Spinal cord (tissue), 10 donors: ENCODE results near the gene VRK3. TPM values are rescaled to one million over a fixed set of nuclear protein-coding genes. Genes with fewer than 3 reads are reported as not detected.
"Not testable (repeated sequence)": the region's sequence is repeated elsewhere in the genome, so short reads cannot be mapped to it uniquely, and the experiment has no call there.

Experiments used
- DNase-seq, 6 donors: peaks; one replicate each; pipeline versions ENCODE4 v3.0.0 to v3.0.0-alpha.2; 2013 to 2015; ENCODE audit warnings: low spot score in 6 of 6, low read depth in 4 of 6
- H3K27ac ChIP-seq: one replicate; pipeline ENCODE4 v1.5.1; 2013; ENCODE audit warnings: low read depth, low read length, control low read depth
- H3K27me3 ChIP-seq: one replicate; pipeline ENCODE4 v1.6.1; 2013; ENCODE audit warnings: low read length; ENCODE audit not compliant: control insufficient read depth, insufficient read depth
- H3K36me3 ChIP-seq: one replicate; pipeline ENCODE4 v1.6.1; 2013; ENCODE audit warnings: low read length; ENCODE audit not compliant: control insufficient read depth, insufficient read depth
- H3K4me1 ChIP-seq: one replicate; pipeline ENCODE4 v1.6.1; 2013; ENCODE audit warnings: low read length; ENCODE audit not compliant: control insufficient read depth, insufficient read depth
- H3K4me3 ChIP-seq: one replicate; pipeline ENCODE4 v1.5.1; 2013; ENCODE audit warnings: low read depth, low read length, control low read depth
- H3K9me3 ChIP-seq: one replicate; pipeline ENCODE4 v1.6.1; 2013; ENCODE audit warnings: low read length; ENCODE audit not compliant: control insufficient read depth, insufficient read depth
- WGBS: methylation state at CpG from one replicate; pipeline ENCODE4 v1.1.5; 2013; ENCODE audit warnings: missing lambda C conversion rate; ENCODE audit not compliant: insufficient coverage; 5-methylcytosine and 5-hydroxymethylcytosine counted together
- polyA plus RNA-seq, 2 donors: library from polyadenylated mRNA; unstranded; fragments of 120-200 nt; gene quantifications; one replicate each; pipeline ENCODE4 v1.2.1, GENCODE V29; 2013; ENCODE audit not compliant: insufficient read length in 2 of 2
- total RNA-seq, 2 donors: library from RNA; depleted of rRNA in 1 of 2; stranded (reverse); fragments of 120-200 nt in 1 of 2; fragments of >200 nt in 1 of 2; gene quantifications; one replicate each; pipeline versions ENCODE4 v1.2.3 to v1.2.4, GENCODE V29; 2013 to 2014
- donor health status: healthy.

The VRK3 gene
- total and polyA plus RNA-seq, 4 donors: 18.9 to 58.3 (median 45.0) TPM

DNA sequence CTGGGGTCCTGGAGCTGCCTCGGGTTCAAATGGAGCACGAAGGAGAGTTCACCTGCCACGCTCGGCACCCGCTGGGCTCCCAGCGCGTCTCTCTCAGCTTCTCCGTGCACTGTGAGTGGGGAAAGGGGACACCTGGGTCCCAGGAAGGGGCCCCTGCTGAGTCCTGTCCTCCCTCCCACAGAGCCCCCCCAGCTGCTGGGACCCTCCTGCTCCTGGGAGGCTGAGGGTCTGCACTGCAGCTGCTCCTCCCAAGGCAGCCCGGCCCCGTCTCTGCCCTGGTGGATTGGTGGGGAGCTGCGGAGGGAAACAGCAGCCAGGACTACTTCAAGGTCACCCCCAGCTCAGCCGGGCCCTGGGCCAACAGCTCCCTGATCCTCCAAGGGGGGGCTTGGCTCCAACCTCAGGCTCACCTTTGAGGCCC is 53.2 kb downstream of the VRK3 start:
- H3K4me3 ChIP-seq: no peak overlapping the region
- peaks cover 2% of the 10 kb centered on the region for H3K27me3 ChIP-seq
- no peaks in the 10 kb centered on the region for H3K9me3 ChIP-seq
- H3K36me3 ChIP-seq: peaks cover 23% of the 10 kb centered on the region
- DNase-seq: no peak
- no peak overlapping the region for H3K27ac ChIP-seq
- H3K4me1 ChIP-seq: no peaks in the 10 kb centered on the region
- WGBS: 61% methylated on average over 10 of the region's 12 CpGs

DNA sequence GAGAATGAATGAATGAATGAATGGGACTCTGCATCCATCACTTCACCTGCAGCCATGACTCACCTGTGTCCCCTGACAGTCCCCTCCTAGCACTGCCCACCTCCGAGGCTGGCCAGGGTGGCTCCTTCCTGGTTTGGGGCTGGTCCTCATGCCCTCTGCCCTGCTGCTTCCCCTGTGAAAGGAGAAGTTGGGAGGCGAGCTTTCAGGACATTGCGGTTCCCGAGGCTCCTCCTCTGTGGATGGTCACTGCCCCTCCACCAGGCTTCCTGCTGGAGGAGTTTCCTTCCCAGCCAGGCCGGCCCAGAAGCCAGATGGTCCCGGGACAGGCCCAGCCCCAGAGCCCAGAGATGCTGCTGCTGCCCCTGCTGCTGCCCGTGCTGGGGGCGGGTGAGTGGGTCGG is 55.8 kb downstream of the VRK3 start:
- not testable (repeated sequence) for H3K27ac ChIP-seq, H3K27me3 ChIP-seq
- no CpG with 5 or more reads among the region's 9 CpGs for WGBS

DNA sequence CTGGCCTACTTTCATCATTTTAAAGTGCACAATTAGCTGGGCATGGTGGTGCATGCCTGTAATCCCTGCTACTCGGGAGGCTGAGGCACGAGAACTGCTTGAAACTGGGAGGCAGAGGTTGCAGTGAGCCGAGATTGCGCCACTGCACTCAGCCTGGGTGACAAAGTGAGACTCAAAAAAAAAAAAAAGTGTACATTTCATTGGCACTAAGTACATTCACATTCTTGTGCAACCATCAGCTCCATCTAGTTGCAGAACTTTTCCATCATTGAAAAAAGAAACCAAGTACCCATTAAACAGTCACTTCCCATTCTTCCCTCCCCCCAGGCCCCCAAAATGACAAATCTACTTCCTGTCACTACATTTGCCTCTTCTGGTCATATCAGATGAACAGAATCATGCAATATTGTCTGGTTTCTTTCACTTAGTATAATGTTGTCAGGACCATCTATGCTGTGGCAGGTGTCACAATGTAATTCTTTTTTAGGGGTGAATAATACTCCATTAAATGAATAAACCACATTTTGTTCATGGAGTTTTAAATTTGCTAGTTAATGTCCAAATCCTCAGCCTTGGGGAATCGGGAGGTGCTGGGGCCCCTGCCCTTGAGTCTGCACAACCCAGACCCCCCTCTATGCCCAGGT is 56.8 kb downstream of the VRK3 start:
- no peaks in the 10 kb centered on the region for H3K36me3 ChIP-seq

More for the DNA sequence above, 55.8 kb downstream of the VRK3 start:
- not testable (repeated sequence) for H3K9me3 ChIP-seq, H3K4me3 ChIP-seq, H3K4me1 ChIP-seq, H3K36me3 ChIP-seq, DNase-seq

DNA sequence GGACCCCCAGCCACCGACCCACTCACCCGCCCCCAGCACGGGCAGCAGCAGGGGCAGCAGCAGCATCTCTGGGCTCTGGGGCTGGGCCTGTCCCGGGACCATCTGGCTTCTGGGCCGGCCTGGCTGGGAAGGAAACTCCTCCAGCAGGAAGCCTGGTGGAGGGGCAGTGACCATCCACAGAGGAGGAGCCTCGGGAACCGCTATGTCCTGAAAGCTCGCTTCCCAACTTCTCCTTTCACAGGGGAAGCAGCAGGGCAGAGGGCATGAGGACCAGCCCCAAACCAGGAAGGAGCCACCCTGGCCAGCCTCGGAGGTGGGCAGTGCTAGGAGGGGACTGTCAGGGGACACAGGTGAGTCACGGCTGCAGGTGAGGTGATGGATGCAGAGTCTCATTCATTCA is 64.2 kb downstream of the VRK3 start, which contains the start of gene SIGLEC11:
Gene SIGLEC11, minus strand, starts transcription at position 193 of the 400 bp plus-strand sequence. Its CDS starts 91 bp downstream, at position 102.
- DNase-seq, H3K9me3 ChIP-seq, H3K27ac ChIP-seq, H3K4me3 ChIP-seq, H3K27me3 ChIP-seq, H3K36me3 ChIP-seq, H3K4me1 ChIP-seq: not testable (repeated sequence)
- WGBS: no CpG with 5 or more reads among the region's 10 CpGs

More for the DNA sequence above, 56.8 kb downstream of the VRK3 start:
- 100% methylated on average over 4 of the region's 5 CpGs for WGBS
- H3K27ac ChIP-seq: no peak overlapping the region
- no peak overlapping the region for H3K4me3 ChIP-seq
- H3K4me1 ChIP-seq: no peaks in the 10 kb centered on the region
- H3K9me3 ChIP-seq: no peaks in the 10 kb centered on the region
- peaks cover 2% of the 10 kb centered on the region for H3K27me3 ChIP-seq
- no peak for DNase-seq

DNA sequence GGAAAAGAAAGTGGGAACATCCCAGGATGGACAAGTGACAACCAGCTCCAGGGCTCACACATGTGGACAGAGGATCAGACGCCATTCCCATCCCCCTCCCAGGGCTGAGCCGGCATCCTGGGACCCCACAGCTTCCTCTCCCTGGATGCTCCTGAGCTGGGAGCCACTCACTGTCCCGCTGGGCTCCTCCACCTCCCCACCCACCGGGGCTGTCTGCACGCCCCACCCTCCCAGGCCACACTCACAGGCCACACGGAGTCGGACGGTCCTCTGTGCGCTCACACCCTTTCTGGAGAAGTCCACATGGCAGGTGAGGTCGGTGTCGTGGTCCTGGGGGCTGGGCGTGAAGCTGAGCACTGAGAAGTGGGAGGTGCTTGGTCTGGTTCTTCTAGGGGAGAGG is 65.3 kb downstream of the VRK3 start:
- no CpG with 5 or more reads among the region's 12 CpGs for WGBS
- H3K27ac ChIP-seq, H3K27me3 ChIP-seq, H3K4me1 ChIP-seq, DNase-seq, H3K9me3 ChIP-seq, H3K4me3 ChIP-seq, H3K36me3 ChIP-seq: not testable (repeated sequence)

DNA sequence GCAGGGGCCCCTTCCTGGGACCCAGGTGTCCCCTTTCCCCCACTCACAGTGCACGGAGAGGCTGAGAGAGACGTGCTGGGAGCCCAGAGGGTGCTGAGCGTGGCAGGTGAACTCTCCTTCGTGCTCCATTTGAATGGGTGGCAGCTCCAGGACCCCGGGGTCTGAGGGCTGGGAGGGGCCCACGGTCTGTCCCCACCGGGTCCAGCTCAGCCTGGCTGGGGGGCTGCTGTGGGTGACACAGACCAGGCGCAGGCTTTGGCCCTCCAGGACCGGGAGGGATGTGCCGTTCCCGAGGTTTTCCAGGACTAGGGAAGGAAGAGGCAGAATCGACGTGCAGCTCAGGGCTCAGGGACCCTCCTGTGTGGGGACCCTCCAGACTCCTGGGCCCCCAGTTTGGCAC is 66.6 kb downstream of the VRK3 start:
- not testable (repeated sequence) for H3K4me1 ChIP-seq, H3K36me3 ChIP-seq, H3K9me3 ChIP-seq, H3K27ac ChIP-seq, DNase-seq, H3K4me3 ChIP-seq, H3K27me3 ChIP-seq
- WGBS: 62% methylated on average over 9 of the region's 13 CpGs

DNA sequence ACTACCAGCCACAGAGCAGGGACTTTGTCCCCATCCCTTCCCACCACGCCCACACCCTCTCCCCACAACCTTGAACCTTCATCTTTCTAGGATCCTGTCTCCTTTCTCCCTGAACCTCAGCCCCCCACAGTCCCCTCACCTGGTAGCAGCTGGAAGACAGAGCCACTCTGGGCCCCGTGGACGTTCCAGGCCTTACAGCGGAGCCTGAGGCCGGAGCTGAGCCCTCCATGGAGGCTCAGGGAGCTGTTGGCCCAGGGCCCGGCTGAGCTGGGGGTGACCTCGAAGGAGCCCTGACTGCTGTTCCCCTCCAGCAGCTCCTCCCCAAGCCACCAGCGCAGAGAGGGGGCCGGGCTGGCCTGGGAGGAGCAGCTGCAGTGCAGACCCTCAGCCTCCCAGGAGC is 67.0 kb downstream of the VRK3 start:
- not testable (repeated sequence) for H3K27ac ChIP-seq, H3K9me3 ChIP-seq, H3K4me3 ChIP-seq, H3K27me3 ChIP-seq, DNase-seq, H3K4me1 ChIP-seq, H3K36me3 ChIP-seq
- 56% methylated on average over 5 of the region's 9 CpGs for WGBS

DNA sequence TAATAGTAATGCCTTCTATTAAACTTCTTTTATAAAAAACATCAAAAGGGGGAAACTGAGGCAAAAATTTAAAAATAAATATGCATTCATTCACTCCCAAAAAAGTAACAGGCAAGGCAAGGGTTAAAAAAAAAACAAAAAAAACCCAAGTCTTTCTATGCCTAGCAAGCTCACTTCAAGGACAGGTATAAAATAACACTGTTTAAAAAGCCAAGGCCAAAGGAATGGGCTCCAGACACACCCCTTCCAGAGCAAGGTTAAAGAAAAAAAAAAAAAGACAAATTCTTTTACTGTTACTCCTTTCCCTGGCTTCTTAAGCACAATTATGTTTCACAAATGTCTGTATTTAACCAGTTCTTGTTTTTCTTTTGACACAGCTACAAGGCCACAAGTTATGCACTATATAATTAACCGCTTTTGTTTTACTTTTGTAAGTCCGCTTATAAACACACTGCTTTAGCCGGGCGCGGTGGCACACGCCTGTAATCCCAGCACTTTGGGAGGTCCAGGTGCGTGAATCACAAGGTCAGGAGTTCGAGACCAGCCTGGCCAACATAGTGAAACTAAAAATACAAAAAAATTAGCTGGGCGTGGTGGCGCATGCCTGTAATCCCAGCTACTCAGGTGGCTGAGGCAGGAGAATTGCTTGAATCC is 67.8 kb downstream of the VRK3 start:
- no peaks in the 10 kb centered on the region for H3K27me3 ChIP-seq
- H3K9me3 ChIP-seq: no peaks in the 10 kb centered on the region
- no peak for DNase-seq
- H3K36me3 ChIP-seq: no peaks in the 10 kb centered on the region
- H3K4me1 ChIP-seq: peaks cover 8% of the 10 kb centered on the region
- H3K27ac ChIP-seq: no peak overlapping the region
- 92% methylated on average over 10 of the region's 10 CpGs for WGBS
- no peak overlapping the region for H3K4me3 ChIP-seq

DNA sequence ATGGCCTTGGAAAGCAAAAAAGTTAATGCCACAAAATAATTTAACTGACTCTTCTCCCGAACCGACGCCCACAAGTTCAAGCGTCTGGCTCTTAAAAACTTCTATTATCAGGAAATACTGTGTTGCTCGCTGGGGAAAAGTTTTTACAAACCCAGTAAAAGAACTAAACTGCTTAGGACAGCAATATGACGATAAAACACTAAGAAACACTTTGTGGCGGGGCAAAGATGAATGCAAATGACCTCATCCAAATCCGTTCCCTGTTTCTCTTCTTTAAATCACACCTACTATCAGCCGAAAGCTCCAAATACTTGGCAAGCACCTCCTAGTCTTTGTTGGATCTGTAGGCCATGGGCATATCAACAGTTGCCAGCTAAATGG is 69.1 kb downstream of the VRK3 start:
- 77% methylated on average over 4 of the region's 9 CpGs for WGBS
- Histone ChIP-seq H3K27me3 (no peaks in the 10 kb centered on the region), H3K27ac (no peak overlapping the region), H3K36me3 (no peaks in the 10 kb centered on the region), H3K4me3 (no peak overlapping the region), H3K9me3 (no peaks in the 10 kb centered on the region), H3K4me1 (peaks cover 17% of the 10 kb centered on the region)
- no peak for DNase-seq

DNA sequence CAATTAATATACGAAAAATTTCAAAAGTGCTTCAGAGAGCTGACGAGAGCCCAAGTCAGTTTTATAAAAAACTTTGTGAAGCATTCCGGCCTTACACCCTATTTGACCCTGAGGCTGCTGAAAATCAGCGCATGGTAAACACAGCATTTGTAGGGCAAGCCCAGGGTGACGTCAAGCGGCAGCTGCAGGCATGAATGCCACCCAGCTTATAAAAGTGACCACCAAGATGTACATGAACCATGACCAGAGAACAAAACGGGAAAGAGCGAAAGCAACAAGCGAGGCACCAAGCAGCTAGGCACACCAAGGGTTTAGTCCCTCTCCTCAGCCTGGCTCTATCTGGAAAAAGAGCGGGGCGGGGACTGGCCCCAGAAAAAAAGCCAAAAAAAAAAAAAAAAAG is 70.2 kb downstream of the VRK3 start:
- no peaks in the 10 kb centered on the region for H3K36me3 ChIP-seq
- no peaks in the 10 kb centered on the region for H3K27me3 ChIP-seq
- peak overlapping the region; percentile 52 for H3K27ac ChIP-seq
- DNase-seq: no peak
- H3K9me3 ChIP-seq: no peaks in the 10 kb centered on the region
- H3K4me1 ChIP-seq: peaks cover 17% of the 10 kb centered on the region
- 71% methylated on average over 11 of the region's 11 CpGs for WGBS
- no peak overlapping the region for H3K4me3 ChIP-seq
